Measurements from ENCODE around the gene MT4.
A peak's percentile ranks its signal among the peaks of the same experiment; 100 is the strongest.

MT4 gene

GRCh38 chr16:56600398-56600999, 35.6 kb downstream of the MT4 start:
- DNase-seq (ENCODE audit: low read depth, low spot score), result no peak
- no peak overlapping the region for H3K27ac ChIP-seq

DNA sequence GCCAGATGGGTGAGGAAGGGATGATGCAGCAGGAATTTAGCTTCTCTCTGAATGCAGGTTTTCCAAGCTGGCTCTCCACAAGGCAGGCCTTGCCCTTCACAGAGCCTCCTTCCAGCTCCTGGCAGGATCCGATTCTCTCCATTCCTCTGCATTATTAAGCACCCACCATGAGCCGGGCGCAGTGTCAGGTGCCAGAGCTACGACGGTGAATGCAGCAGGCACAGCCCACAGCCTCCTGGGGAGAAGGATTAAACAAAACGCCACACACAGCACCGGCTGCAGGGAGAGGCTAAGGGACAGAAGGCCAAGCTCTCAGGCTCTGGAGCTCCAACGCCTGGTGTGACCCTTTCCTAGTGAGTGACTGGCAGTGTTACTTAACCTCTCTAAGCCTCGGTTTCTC, 36.5 kb downstream of the MT4 start:
- DNase-seq (ENCODE audit: low read depth, low spot score), result no peak
- no peak overlapping the region for H3K27ac ChIP-seq

DNA sequence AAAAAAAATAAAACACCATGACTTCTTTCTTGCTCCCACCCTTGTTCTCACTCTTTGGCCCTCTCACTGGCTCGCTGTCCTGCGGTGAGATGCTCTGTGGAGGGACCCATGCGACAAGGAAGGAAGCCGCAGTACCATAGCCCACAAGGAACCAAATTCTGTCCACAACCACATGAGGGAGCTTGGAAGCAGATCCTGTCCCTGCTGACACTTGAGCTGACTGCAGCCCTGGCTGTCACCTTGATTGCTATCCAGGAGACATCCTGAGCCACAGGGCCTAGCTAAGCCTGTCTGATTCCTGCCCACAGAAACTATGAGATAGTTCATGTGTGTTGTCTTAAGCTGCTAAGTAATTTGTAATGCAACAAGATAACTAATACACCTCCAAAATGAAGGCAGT, 38.7 kb downstream of the MT4 start:
- H3K27ac ChIP-seq, result no peak overlapping the region
- DNase-seq (ENCODE audit: low read depth, low spot score), result no peak

DNA sequence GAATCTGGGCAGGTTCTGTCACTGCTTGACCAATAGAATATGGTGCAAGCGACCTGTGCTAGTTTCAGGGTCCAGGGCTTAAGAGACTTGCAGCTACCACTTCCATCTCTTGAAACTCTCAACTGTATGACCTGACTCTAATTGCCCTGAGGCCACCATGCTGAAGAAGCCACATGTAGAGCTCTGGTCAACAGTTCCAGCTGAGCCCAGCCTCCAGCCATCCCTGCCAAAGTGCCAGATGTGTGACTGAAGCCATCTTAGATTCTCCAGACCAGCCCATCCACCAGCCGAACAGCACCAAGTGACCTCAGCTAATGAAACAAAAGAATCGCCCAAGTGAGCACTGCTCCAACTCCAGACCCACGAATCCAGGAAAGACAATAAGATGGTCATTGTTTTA, 40.1 kb downstream of the MT4 start:
- peak overlapping the region; percentile 100 for H3K27ac ChIP-seq
- no peak for DNase-seq (ENCODE audit: low read depth, low spot score)

- peak overlapping the region; percentile 100 for H3K27ac ChIP-seq
- no peak for DNase-seq (ENCODE audit: low read depth, low spot score)
These were observed 40.6 kb downstream of the MT4 start for GRCh38 chr16:56605475-56605874.

DNA sequence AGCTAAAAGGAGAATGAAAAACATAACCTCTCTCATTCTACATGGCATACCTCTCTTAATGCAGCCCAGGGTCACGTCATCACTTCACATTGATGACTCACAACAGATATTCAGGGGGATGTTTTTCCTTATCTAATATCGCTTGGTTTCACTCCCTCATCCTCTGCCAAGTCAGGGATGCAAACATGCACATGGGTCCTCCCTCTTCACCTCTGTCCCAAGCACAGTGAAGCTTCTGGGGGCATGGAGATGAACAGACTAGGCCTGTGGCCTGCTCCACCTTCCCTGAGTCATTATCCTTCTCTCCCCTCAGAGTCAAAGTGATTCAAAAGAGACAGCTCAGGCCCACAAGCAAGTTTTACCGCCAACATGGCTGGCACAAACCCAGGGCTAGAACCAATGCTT, 41.2 kb downstream of the MT4 start:
- no peak for DNase-seq (ENCODE audit: low read depth, low spot score)
- peak overlapping the region; percentile 100 for H3K27ac ChIP-seq

GRCh38 chr16:56606476-56607108, 41.7 kb downstream of the MT4 start:
- H3K27ac ChIP-seq, result peak overlapping the region; percentile 100

DNA sequence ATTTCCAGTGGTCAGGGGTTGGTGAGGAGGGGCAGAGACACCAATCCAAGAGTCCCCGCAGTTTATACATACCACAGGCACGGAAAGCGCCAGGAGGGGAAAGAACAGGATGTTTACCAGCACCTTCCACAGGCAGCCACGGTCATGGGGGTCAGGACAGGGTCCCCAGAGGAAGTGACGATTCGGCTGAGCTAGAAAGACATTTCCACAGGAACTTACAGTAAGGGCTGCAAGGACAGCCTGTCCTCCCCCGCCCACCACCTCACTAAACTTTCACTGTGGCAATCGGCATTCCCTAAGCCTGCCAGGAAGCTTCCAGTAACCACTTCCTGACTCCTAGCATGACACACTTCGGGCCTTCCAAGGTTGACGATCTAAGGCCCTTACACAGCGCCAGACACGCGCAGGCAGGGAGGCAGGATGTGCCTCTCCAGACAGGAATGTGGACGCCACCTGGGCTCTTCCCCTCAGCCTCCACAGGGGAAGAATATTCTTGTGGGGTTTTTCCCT, 42.3 kb downstream of the MT4 start:
- peak; percentile 93 for DNase-seq (ENCODE audit: low read depth, low spot score)
- peak overlapping the region; percentile 100 for H3K27ac ChIP-seq

More at GRCh38 chr16:56606476-56607108, 41.7 kb downstream of the MT4 start:
- no peak for DNase-seq (ENCODE audit: low read depth, low spot score)

GRCh38 chr16:56607675-56608042, 42.8 kb downstream of the MT4 start:
- no peak for DNase-seq (ENCODE audit: low read depth, low spot score)
- peak overlapping the region; percentile 100 for H3K27ac ChIP-seq

DNA sequence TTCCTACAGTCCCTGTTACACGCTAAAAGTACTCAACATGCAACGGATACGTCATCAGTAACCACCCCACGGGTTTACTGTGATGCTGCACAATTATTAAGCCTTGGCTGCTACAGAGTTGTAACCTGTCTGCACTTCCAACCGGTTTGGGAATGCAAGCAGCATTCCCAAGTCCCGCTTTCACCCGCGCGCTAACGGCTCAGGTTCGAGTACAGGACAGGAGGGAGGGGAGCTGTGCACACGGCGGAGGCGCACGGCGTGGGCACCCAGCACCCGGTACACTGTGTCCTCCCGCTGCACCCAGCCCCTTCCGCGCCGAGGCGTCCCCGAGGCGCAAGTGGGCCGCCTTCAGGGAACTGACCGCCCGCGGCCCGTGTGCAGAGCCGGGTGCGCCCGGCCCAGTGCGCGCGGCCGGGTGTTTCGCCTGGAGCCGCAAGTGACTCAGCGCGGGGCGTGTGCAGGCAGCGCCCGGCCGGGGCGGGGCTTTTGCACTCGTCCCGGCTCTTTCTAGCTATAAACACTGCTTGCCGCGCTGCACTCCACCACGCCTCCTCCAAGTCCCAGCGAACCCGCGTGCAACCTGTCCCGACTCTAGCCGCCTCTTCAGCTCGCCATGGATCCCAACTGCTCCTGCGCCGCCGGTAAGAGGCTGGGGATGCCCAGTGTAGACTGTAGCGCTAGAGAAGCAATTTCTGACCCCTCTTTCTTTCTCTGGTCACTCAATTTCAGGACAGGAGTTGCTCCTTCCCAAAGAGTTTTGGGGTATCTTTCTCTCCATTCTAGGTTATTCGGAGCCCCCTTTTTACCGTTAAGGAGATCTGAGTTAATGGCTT, 43.4 kb downstream of the MT4 start, which contains the start of gene MT2A:
Gene MT2A, plus strand, starts transcription at position 542 of the 833 bp plus-strand sequence. Its CDS starts 72 bp downstream, at position 614.
- DNase-seq (ENCODE audit: low read depth, low spot score), result peak; percentile 91
- peak within 1 kb of the TSS; percentile 100 for H3K27ac ChIP-seq

DNA sequence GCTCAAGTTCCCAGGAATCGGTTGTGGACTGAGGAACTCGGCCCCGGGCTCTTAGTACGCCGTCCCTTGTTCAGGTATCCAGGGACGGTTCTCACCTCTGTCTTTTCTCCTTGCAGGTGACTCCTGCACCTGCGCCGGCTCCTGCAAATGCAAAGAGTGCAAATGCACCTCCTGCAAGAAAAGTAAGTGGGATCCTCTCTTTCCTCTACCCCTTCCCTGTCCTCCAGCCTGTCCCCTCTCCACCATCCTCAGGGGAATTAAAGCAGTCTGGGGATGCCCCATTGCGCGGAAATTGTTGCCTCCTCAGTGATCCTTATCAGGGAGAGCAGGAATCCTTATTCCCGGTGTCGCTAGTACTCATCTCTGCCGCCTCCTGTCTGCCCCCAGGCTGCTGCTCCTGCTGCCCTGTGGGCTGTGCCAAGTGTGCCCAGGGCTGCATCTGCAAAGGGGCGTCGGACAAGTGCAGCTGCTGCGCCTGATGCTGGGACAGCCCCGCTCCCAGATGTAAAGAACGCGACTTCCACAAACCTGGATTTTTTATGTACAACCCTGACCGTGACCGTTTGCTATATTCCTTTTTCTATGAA, 44.1 kb downstream of the MT4 start:
- peak overlapping the region; percentile 100 for H3K27ac ChIP-seq
- DNase-seq (ENCODE audit: low read depth, low spot score), result no peak

DNA sequence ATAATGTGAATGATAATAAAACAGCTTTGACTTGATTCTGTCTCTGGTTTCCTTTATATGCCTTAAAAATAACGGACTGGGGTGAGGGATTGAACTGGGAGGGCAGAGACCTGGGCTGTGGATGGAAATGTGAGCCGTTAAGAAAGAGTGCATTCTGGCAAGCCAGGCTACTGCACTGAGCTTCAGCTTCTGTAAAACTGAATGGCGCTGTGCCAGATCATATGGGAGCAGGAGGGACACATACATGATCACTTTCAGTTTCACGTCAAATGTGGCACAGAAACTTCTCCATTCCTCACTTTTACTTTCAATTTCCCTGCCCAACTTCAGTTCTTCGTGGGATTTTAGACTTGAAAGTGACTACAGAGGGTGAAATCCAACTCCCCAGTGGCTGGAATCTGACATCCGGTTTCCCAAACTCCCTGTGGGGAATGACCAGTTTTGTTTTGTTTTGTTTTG, 44.6 kb downstream of the MT4 start:
- DNase-seq (ENCODE audit: low read depth, low spot score), result no peak
- peak overlapping the region; percentile 100 for H3K27ac ChIP-seq

- no peak for DNase-seq (ENCODE audit: low read depth, low spot score)
These were observed 45.2 kb downstream of the MT4 start for GRCh38 chr16:56610017-56610608.

DNA sequence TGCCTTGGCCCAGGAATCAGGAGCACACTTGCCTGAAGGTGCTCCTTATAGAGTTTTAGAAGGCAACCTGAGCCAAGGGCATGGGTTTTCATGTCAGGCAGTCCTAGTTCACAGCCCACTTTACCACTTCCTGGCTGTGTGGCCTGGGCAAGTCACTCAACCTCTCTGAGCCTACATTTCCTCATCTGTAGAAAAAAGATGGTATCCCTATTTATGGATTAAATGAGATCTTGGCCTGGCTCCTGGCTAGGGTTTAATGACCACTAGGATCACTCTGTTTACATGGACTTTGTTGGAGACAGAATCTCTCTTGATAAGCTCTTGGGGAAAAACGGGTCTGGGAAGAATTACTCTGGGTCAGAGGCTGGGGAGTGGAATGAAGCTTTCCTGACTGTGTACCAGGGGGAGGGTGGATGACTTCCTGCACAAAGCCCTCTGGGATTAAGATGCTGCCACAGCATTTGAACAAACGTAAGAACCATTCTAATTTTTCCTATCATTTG, 45.8 kb downstream of the MT4 start:
- H3K27ac ChIP-seq, result peak overlapping the region; percentile 100
- DNase-seq (ENCODE audit: low read depth, low spot score), result no peak

More at GRCh38 chr16:56610017-56610608, 45.2 kb downstream of the MT4 start:
- peak overlapping the region; percentile 100 for H3K27ac ChIP-seq

- peak overlapping the region; percentile 100 for H3K27ac ChIP-seq
- DNase-seq (ENCODE audit: low read depth, low spot score), result no peak
These were observed 46.5 kb downstream of the MT4 start for GRCh38 chr16:56611281-56611833.

- H3K27ac ChIP-seq, result peak overlapping the region; percentile 95
- DNase-seq (ENCODE audit: low read depth, low spot score), result no peak
These were observed 48.8 kb downstream of the MT4 start for GRCh38 chr16:56613706-56614105.

GRCh38 chr16:56614549-56614991, 49.7 kb downstream of the MT4 start:
- no peak for DNase-seq (ENCODE audit: low read depth, low spot score)

GRCh38 chr16:56615353-56615752, 50.5 kb downstream of the MT4 start:
- no peak for DNase-seq (ENCODE audit: low read depth, low spot score)
- H3K27ac ChIP-seq, result peak overlapping the region; percentile 95

More at GRCh38 chr16:56614549-56614991, 49.7 kb downstream of the MT4 start:
- peak overlapping the region; percentile 95 for H3K27ac ChIP-seq

DNA sequence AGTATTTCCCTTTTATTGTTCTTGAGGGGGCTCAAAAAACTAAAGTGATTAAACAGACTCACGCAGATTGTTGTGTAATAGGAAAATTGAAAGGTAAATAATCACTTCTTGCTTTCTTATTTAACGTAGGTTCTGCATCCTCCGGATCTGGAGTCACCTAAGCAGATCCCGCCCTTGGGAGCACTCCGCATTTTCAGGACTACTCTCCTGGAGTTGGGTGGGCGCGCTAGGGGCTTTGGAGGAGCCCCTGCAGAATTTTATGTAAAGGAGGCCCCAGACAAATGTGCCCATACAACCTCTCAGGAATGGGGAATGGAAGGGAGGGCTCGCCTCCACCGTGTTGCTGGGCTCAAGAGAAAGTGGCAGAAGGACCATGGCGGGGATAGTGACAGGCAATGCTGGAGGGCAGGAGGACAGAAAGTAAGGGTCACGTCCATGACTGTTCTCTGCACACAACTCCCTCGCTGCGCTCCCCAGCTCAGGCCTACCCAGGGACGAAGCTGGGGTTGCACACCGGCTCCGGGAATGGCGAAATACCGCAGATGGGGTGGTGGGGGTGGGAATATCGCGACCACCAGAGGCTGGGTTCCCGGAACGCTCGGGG, 51.8 kb downstream of the MT4 start:
- no peak overlapping the region for H3K27ac ChIP-seq
- DNase-seq (ENCODE audit: low read depth, low spot score), result no peak

Data from epithelial cell of prostate (primary cell).